MV-4-11 (cell line): ENCODE results near the gene PTP4A2.

Source experiments
- DNase-seq: peaks from one replicate; lab custom pipeline; 2025; lab: John Stamatoyannopoulos, UW

The PTP4A2 gene

GRCh38 chr1:31938184-31938975 lies at the start of gene PTP4A2:
TSS of gene PTP4A2 (minus strand) at chr1:31938368. CDS start at chr1:31919065, 19,303 bp downstream.
- DNase-seq, result peak; percentile 92

DNA sequence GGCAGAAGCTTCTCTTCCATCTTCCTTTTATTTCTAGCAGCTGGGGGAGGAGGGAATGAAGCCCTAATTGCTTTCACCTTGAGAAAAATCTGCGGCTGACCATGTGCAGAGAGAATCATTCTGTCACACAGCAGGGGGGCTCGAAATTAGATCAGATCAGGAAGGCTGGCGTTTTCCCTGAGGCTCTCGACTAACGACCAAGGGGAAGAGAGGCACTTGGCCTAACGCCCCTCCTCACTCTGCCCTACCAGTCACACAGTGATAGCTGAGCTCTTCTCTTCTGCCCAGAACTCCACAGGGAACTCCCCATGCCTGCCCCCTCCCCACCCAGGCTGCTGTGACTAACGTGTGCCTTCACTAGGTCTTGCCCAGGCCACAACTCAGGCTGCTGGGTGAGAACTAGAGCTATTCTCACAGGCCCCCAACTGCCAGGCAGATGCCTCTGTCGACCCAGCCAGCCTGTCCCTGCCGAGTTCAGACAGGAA lies 49.0 kb upstream of the PTP4A2 start:
- DNase-seq, result no peak

DNA sequence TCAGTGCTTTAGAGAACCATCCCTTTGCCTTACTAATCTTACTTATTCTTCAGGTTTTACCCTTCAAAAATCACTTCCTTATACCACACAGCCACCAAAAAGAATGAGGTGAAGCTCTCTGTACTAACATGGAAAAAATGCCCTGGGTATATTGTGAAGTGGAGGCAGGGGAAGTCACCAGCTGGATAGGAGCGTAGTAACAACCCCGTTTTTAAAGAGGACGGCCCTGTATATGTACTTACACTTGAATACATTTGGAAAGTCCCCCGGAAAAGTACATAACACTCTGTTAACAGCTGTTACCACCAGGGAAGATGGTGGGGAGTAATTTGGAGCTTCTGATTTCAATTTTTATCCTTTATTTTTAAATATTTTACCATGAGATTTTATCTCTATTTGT lies 47.3 kb upstream of the PTP4A2 start:
- DNase-seq, result no peak

DNA sequence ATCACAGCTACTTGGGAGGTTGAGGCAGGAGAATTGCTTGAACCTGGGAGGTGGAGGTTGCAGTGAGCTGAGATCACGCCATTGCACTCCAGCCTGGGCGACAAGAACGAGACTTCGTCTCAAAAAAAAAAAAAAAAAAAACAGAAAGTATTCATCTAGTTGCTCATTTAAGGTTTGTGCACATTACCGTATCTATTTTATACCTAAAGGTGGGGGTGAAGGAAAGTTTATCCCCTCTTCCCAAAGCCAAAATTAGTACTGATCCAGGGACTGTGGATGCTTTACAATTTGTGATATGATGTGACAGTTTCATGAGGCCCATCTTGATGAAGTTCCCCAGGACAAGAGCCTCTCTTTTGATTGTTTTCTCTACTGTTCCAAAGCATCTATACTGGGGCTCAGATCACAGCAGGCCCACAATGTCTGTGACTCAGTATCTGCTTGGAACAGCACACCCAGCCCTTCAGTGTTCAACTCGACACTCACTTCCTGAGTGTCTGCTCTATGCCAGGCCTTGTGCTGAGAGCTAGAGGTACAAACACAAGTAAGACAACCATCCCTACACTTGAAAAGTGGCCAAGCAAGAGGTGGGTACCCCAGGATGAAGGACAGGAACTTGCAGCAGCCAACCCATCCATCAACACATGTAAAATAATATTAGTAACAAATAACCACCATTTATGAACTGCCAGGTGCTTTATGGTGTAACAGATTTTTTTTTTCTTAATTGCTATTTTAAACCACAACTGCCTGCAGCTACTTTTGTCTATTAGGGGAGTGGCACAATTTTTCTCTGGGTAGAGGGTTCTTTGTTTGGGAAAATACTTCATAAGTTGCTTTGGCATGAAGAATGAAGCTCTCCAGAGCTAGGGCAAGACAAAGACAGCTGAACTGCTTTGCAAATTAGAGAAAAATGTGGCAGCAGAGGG lies 46.5 kb upstream of the PTP4A2 start:
- DNase-seq, result no peak

- DNase-seq, result peak; percentile 53
Measured at GRCh38 chr1:31981972-31982371, 43.8 kb upstream of the PTP4A2 start.

- DNase-seq, result no peak
Measured at GRCh38 chr1:31981456-31981839, 43.3 kb upstream of the PTP4A2 start.

DNA sequence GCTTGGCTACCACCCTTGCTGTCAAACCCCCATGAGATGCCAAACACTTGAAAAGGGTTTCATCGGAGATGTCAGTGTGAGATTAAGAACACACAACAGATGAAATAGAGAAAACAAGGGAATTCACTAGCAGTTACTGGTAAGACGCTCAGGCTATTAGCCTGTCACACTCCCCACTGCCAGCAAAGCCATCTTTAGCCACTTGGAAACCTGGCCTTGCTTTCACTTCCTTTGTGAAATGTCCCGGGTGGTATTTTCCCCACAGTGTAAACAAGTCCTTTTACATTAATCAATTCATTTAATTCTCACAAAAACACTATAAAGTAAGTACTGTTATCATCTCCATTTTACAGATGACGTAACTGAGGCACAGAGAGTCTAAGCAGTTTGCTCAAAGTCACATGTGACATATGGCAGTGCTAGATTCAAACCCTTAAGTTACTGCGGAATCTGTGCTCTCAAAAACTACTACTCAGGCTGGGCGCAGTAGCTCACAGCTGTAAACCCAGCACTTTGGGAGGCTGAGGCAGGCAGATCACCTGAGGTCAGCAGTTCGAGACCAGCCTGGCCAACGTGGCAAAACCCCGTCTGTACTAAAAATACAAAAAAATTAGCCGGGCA lies 42.8 kb upstream of the PTP4A2 start:
- DNase-seq, result peak; percentile 21

DNA sequence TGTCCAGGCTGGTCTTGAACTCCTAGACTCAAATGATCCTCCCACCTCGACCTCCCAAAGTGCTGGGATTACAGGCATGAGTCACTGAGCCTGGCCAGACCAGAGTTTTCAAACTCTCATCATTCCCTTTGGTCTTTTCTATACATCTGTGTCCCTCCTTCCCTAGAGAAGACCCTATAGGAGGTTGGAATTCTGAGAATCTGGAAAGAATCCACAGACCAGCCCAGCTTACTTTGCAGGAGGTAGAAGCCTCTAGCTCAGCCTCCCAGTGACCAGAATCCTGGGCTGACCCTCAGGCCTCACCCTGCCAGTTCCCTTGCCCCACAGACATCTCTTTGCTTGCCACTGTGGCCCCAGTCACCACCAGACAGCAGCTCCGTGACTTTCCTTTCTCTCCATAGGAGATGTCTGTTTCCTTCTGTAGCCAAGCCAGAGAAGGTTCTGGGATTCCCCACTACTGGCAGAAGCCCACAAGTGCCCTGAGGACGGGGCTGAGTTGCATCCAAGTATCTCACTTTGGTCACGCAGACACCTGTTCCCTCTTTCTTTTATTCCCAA lies 40.8 kb upstream of the PTP4A2 start:
- DNase-seq, result no peak

DNA sequence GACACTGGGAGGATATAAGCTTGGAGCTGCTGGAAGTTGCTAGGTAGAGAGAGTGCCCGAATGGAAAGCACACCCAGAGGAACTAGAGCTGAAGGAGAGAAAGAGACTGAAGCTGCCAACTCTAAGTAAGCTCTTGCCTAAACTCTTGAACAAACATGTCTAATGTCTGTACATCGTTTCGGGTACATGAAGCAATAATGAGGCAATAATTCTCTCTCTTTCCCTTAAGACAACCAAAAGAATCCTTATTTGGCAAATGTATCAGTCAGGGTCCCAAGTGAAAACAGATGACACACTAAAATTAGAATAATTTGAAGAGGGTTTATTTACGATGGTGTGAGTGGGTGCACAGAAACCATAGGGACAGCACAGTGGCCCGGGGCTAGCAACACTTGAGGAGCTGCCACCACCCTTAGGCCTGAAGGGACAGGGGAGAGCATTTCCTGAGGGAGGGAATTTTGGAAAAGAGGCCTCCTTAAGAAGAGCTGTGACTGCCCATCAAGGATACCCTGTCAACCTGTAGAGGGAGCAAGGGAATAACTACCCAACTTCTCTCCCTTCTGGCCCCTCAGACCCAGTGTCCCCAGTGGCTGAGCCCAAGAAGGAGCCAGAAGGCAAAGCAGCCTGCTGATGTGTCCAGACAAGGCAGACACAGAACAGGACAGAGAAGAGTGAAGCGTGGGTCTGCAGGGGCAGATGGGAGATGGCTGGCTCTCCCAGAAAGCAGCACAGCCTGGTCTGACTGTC lies 39.4 kb upstream of the PTP4A2 start:
- DNase-seq, result peak; percentile 14

DNA sequence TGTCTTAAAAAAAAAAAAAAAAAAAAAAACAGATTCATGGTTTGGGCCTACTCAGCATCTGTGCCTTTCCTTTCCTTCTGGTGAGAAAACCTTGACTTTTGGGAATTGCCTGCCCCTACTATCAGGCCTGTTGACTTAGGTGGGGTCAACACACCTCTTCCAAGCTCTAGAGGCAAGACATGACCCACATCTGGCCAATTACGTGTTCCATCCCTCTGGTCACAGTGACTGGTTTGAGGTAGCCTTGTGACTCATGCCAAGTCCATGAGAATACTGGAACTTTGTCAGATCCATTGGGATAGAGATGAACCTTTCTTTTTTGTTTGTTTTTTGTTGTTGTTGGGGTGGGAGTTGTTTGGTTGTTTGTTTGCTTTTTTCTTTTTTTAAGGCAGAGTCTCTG lies 38.2 kb upstream of the PTP4A2 start:
- no peak for DNase-seq

- no peak for DNase-seq
Measured at GRCh38 chr1:31970873-31971272, 32.7 kb upstream of the PTP4A2 start.

GRCh38 chr1:31961536-31961935 lies 23.4 kb upstream of the PTP4A2 start:
- DNase-seq, result peak; percentile 68

GRCh38 chr1:31959521-31960340 lies 21.6 kb upstream of the PTP4A2 start:
- DNase-seq, result peak; percentile 41

GRCh38 chr1:31957701-31958674 lies 19.8 kb upstream of the PTP4A2 start:
- DNase-seq, result peak; percentile 93

GRCh38 chr1:31955917-31956736 lies 18.0 kb upstream of the PTP4A2 start:
- peak; percentile 98 for DNase-seq

- peak; percentile 86 for DNase-seq
Measured at GRCh38 chr1:31954607-31955283, 16.6 kb upstream of the PTP4A2 start.

DNA sequence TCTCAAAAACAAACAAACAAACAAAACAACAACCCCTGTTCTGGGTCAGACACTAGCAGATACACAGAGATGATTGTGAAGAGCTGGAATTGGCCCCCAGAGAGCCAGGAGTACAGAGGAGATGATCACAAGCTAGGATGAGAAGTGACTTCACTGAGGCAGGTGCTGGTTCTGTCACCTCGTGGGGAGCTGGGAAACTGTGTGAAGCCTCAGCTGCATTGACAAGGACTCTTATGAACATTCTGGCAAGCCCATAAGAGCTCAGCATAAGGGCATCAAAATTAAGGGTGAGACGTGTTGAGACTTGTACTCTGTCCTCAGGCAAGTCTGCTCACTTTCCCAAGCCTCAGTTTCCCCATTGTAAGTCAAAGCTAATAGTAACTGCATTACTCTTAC lies 14.7 kb upstream of the PTP4A2 start:
- no peak for DNase-seq

- no peak for DNase-seq
Measured at GRCh38 chr1:31951276-31951675, 13.1 kb upstream of the PTP4A2 start.
